NCI-H2227 treated with DMSO at 0.1 percent for 48 hours (cell line): ENCODE data around the gene PSMB4.
A peak's percentile ranks its signal among the peaks of the same experiment; 100 is the strongest.
"Not testable (repeated sequence)": the region's sequence is repeated elsewhere in the genome, so short reads cannot be mapped to it uniquely, and the experiment has no call there.

Experiments used
- DNase-seq: peaks from one replicate; lab custom pipeline; 2025; lab: John Stamatoyannopoulos, UW

Gene PSMB4

GRCh38 chr1:151399324-151400171 lies at the start of gene PSMB4:
Gene PSMB4, plus strand, starts transcription at chr1:151399573. Its CDS starts 15 bp downstream, at chr1:151399588.
- DNase-seq, result peak; percentile 95

GRCh38 chr1:151350323-151350722 lies 49.0 kb upstream of the PSMB4 start:
- DNase-seq, result not testable (repeated sequence)

DNA sequence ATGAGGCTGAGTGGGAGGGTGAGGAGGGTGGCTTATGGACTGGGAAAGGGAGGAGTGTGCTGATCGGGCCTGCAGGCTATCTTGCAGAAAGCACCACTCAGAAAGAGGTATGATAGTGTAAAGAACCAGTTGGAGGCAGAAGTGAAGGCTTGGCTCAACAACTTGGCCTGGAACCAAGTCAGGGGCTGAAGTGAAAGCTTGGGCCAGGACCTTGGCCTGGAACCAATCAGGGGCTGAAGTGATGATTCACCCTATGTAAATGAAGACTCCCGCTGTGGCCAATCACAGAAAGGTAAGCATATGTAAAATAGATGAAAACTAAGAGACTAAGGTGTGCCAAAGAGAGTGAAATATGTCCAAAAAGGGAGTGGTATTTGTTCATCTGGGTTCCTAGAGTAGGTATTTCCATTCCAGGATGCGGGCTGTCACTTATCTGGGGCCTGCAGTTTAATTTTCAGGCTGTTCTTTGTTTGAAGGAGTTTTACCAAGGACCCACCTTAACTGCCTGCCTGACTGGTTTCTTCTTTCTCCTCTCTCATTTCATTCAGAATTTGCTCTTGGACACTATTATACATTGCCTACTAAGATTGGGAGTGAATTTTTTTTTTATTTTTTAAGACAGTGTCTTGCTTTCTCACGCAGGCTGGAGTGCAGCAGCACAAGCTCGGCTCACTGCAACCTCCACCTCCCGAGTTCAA lies 47.2 kb upstream of the PSMB4 start:
- no peak for DNase-seq

GRCh38 chr1:151356696-151357095 lies 42.7 kb upstream of the PSMB4 start:
- no peak for DNase-seq

GRCh38 chr1:151361883-151362282 lies 37.5 kb upstream of the PSMB4 start:
- no peak for DNase-seq

DNA sequence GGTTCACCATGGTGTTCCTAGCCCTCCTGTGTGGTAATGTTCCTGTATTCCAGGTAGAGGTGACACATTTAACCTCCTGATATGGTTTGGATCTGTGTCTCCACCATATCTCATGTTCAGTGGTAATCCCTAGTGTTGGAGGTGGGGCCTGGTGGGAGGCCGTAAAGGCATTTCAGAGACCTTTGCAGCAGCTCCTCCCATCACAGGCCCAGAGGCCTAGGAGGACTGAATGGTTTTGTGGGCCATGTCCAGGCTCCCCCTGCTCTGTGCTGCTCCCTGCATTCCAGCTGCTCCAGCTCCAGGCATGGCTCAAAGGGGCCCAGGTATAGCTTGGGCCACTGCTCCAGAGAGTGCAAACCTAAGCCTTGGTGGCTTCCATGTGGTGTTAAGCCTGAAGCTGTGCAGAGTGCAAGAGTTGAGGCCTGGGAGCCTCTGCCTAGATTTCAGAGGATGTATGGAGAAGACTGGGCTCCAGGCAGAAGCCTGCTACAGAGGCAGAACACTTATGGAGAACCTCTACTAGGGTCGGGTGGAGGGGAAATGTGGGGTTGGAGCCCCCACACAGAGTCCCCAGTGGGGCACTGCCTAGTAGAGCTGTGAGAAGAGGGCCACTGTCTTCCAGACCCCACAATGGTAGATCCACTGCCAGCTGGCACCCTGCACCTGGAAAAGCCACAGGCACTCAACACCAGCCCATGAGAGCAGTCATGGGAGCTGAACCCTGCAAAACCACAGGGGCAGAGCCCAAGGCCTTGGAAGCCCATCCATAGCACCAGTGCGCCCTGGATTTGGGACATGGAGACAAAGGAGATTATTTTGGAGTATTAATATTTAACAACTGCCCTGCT lies 36.8 kb upstream of the PSMB4 start:
- DNase-seq, result no peak

DNA sequence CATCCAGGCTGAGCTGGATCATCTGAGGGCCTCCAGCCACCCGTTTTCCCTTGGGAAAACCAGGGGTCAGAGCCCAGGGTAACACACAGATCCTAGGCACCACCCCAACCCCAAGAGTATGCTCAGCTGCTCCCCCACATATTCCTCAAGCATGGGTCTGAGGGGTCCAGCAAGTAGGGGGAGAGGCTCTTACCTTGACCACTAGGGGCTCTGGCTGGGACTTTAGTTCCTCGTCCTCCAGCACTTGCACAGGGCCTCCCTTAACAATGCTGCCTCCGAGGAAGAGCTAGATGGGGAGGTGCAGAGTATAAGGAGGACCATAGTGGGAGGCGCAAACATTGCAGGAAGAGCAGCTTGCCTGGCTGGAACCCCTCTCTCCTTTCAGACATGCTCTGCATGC lies 34.4 kb upstream of the PSMB4 start:
- no peak for DNase-seq

GRCh38 chr1:151367658-151368392 lies 31.5 kb upstream of the PSMB4 start:
- DNase-seq, result no peak

DNA sequence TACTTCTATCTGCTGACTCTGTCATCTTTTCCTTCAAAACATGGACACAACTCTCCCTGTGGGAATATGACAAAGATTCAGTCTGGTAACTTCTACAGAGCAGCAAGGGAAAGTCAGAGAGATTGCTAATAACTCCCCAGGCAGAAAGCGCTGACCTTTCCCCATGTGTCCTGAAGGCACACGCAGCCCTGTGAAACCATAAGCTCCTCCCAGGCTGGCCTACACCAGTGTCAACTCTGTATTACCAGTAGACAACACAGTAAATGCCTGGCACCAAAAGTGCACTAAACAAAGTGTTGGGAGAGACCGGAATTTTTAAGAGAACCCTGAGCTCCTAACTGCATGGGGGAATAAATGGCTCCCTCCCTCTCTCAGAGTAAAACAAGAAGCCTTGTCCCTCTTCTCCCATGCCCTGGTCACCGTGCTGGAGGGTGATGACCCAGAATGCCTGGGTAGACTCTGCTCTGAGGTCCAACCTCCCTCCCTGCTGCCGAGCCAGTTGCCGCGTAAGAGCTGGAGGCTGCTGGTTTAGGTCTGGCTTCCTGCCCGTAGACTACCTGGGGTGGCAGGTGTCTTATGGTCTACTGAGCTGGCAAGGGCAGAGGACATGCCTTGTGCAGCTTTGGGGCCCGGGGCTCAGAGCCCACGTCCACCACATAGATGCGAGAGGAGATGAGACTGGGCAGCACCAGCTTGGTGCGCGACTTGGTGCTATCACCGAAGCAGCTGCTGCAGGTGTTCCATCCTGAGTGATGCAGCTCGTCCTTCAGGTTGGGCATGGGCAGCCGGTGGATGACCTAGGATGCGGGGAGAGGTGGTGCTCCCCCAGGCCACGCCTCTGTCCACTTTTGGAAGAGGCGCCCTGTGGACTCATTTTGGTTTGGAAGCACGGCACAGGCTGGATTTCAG lies 30.7 kb upstream of the PSMB4 start:
- DNase-seq, result no peak

- DNase-seq, result no peak
These were observed 30.1 kb upstream of the PSMB4 start for GRCh38 chr1:151369302-151369610.

DNA sequence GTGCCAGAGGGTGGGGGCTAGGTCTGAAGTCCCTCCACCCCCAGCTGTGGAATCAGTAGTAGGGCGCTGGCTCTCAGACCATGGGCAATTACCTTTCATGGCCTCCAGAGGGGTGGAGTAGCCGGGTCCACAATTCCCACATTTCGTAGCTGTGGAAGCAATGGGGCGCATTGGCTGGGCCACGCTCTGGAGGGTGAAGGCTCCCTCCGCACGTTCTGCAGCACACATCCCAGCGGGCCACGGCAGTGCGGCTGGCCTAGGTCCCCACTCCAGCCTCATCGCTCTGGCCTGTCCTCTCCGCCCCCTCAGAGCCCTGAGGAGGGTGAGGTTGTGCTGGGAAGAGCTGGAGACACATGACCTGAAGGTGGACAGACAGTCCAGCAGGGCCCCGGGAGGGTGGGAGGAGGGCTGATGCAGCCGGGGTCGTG lies 29.7 kb upstream of the PSMB4 start:
- no peak for DNase-seq

DNA sequence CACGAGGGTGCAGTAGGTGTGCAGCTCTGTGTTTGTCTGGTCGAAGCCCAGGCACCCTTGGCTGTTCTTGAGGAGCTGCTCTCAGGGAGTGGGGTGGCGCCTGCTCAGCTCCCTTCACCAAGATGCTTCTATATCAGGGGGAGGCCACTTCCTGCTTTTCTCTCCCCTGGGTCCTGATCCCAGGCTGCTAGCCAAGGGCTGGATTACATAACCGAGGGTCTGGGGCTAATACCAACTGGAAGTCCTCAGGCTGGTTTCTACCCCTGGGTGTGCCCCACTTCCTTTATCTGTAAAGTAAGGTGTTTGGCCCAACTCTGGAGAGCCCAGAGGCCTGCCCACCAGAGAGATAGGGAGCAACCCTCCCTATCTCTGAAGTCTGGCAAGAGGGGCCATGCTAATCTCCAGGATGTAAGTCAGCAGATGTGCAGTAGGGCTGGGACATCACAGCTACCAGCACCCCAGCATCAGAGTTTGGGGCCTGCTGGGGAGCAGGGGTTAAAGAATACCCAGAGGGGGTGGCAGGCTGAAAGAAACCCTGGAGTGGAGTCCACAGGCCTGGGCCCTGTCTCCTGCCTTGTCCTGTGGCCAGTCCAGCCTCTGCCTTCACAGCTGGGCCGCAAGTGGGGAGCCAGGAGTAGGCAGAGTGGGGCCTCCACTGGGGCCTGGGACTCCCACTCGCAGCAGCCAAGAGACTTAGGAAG lies 29.0 kb upstream of the PSMB4 start:
- DNase-seq, result no peak

GRCh38 chr1:151371370-151372057 lies 27.9 kb upstream of the PSMB4 start:
- peak; percentile 70 for DNase-seq

- DNase-seq, result peak; percentile 70
These were observed 27.1 kb upstream of the PSMB4 start, which contains the start of gene SELENBP1 for GRCh38 chr1:151372058-151372934. Gene SELENBP1, minus strand, starts transcription at chr1:151372705. Its CDS starts 64 bp downstream, at chr1:151372641.

DNA sequence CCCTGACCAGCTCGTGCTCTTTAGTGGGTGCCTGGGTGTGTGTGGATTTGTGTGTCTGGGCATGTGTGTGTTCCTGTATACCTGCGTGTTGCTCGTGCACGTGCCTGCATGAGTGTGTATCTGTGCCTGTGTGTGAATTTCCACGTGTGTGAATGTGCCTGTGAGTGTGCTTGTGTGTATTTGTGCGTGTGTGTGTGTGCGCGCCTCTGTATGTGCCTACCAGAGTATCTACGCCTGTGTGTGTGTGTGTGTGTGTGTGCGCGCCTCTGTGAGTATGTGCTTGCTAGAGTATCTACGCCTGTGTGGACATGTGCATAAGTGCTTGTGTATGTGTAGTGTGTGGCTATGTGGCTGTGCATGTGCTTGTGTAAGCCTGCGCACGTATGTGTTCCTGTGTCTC lies 26.2 kb upstream of the PSMB4 start:
- no peak for DNase-seq

DNA sequence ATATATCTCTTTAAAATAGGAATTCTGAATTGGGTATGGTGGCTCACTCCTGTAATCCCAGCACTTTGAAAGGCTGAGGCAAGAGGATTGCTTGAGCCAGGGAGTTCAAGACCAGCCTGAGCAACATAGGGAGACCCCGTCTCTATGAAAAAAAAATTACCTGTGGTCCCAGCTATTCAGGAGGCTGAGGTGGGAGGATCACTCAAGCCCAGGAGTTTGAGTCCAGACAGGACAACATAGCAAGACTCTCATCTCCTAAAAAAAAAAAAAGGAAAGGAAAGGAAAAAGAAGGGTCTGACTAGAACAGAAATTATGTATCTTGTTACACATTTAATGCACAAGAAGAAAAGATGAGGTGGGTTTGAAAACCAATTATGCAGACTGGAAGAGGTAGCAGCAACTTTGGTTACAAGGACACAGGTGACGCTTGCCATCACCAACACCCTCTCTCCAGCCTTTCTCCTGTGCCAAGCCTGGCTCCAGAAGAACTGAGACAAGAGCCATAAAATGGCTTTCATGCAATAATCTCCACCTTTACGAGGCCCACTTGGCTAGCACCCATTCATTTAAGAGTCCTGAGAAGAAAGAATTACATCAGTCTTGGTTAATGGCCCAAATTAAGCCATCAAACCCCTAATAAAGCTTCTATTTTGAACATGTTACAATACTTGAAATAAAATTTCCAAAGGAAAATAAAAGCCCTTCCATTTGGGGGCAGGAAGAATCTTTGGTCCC lies 22.1 kb upstream of the PSMB4 start:
- DNase-seq, result no peak

DNA sequence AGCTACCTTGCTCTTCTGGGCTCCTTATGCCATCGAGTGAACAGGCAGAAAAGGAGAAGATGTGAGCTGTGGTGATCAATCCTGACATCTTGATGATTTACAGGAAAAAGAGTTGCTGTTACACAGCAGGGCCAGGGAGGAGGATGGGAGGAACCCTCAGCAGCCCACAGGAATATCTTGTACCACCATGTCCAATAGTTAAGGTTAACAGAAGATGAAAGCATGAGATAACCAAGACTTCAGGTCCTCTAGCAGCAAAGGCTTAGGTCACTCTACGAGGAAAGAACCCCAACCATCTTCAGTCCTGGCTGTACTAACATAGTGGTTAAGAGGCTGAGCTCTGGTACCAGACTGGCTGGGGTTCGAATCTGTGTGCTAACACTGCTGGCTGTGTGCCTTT lies 14.8 kb upstream of the PSMB4 start:
- DNase-seq, result no peak

GRCh38 chr1:151386002-151386401 lies 13.4 kb upstream of the PSMB4 start:
- no peak for DNase-seq
